ENCODE results near the gene MAGI1. TPM values are rescaled to one million over a fixed set of nuclear protein-coding genes. Genes with fewer than 3 reads are reported as not detected.

Gene MAGI1
- total RNA-seq, 1 experiment from 2014 or later: 38.6 TPM

- H4K20me1 ChIP-seq (ENCODE audit: insufficient read depth): no peaks in the 10 kb centered on the region
- intact Hi-C loops (cut with micrococcal nuclease): no loop called here
- TF ChIP-seq YY1 (IDR thresholded peaks at IDR 0.05; ENCODE audit: extremely low read depth, insufficient replicate concordance, low read depth, low read length): no peak
- TF ChIP-seq EZH2 (IDR thresholded peaks at IDR 0.05): no peak
- no peak for TF ChIP-seq EZH2phosphoT487 (IDR thresholded peaks at IDR 0.05; ENCODE audit: borderline replicate concordance)
- TF ChIP-seq, protein P1, sequence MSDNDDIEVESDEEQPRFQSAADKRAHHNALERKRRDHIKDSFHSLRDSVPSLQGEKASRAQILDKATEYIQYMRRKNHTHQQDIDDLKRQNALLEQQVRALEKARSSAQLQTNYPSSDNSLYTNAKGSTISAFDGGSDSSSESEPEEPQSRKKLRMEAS (IDR thresholded peaks at IDR 0.05): no peak
- no peak for TF ChIP-seq JUND (IDR thresholded peaks at IDR 0.05)
- TF ChIP-seq ZBTB33 (IDR thresholded peaks at IDR 0.05; ENCODE audit: extremely low read depth, insufficient replicate concordance, low read length): no peak
- no peaks in the 10 kb centered on the region; a peak in 1 of 4 replicates for H3K4me1 ChIP-seq (ENCODE audit: control insufficient read depth in 1 of 2, insufficient read depth in 2 of 2, low read length in 2 of 2)
- BruUV-seq (replicated peaks): no TSS peak
- no peak overlapping the region for H3K4me3 ChIP-seq (replicated peaks in 1 of 2; ENCODE audit: low read depth in 1 of 2, low read length in 2 of 2)
- no peak overlapping the region for H3K9ac ChIP-seq (ENCODE audit: low read length)
- DNase-seq (ENCODE audit: low read depth, low spot score): no peak
- ChIA-PET CTCF (no interaction called here), RAD21 (ENCODE audit: low non-redundant PET in 1 of 2, low total read pairs in 2 of 2, uncharacterized antibody in 2 of 2, unreplicated experiment in 2 of 2) (no interaction called here), POLR2A (no interaction called here)
- no peaks in the 10 kb centered on the region for H3K9me2 ChIP-seq (ENCODE audit: insufficient read depth)
- H3K36me3 ChIP-seq (ENCODE audit: control insufficient read depth in 1 of 2, insufficient read depth in 2 of 2, low read length in 2 of 2): no peaks in the 10 kb centered on the region
- no peak for ATAC-seq
- H3K79me2 ChIP-seq (ENCODE audit: insufficient read depth, low read length): no peaks in the 10 kb centered on the region
- H3K27ac ChIP-seq (ENCODE audit: low read depth, low read length): no peak overlapping the region
- H3K4me2 ChIP-seq (ENCODE audit: low read length): no peak overlapping the region
- H3K9me3 ChIP-seq (ENCODE audit: control insufficient read depth in 1 of 2, insufficient read depth in 1 of 2, low read depth in 1 of 2, low read length in 2 of 2): no peaks in the 10 kb centered on the region
- H2AFZ ChIP-seq (ENCODE audit: low read depth, low read length, poor library complexity, severe bottlenecking): no peak overlapping the region
- H3K27me3 ChIP-seq (ENCODE audit: insufficient read depth, low read length): no peaks in the 10 kb centered on the region
Measured at GRCh38 chr3:65880350-65880749, 158.4 kb downstream of the MAGI1 start.

DNA sequence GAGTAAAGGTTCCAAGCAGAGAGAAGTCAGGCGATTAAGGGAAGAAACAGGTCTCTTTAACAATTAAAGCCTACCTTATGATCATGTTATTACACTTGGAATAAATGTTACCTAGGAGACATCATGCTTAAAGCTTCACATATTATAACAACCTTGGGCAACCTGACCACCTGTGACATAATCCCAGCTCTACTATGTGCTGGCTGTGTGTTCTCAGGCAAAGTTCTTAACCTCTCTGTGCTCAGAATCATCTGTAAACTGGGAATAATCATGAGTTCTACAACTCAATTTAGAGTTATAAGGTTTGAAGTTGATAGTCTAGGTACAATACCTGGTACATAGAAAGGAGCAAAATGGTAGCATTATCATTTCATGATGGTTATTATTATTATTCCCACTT lies 159.3 kb downstream of the MAGI1 start:
- no peak for ATAC-seq
- Histone ChIP-seq H3K36me3 (ENCODE audit: control insufficient read depth in 1 of 2, insufficient read depth in 2 of 2, low read length in 2 of 2) (no peaks in the 10 kb centered on the region), H3K9ac (ENCODE audit: low read length) (no peak overlapping the region), H4K20me1 (ENCODE audit: insufficient read depth) (no peaks in the 10 kb centered on the region), H3K4me2 (ENCODE audit: low read length) (no peak overlapping the region), H3K4me1 (ENCODE audit: control insufficient read depth in 1 of 2, insufficient read depth in 2 of 2, low read length in 2 of 2) (no peaks in the 10 kb centered on the region; a peak in 1 of 4 replicates), H3K9me3 (ENCODE audit: control insufficient read depth in 1 of 2, insufficient read depth in 1 of 2, low read depth in 1 of 2, low read length in 2 of 2) (no peaks in the 10 kb centered on the region), H3K79me2 (ENCODE audit: insufficient read depth, low read length) (0 out of 2 replicates have a peak, but pooled peaks cover 2% of the 10 kb centered on the region), H2AFZ (ENCODE audit: low read depth, low read length, poor library complexity, severe bottlenecking) (no peak overlapping the region), H3K27me3 (ENCODE audit: insufficient read depth, low read length) (no peaks in the 10 kb centered on the region), H3K27ac (ENCODE audit: low read depth, low read length) (no peak overlapping the region), H3K9me2 (ENCODE audit: insufficient read depth) (no peaks in the 10 kb centered on the region), H3K4me3 (replicated peaks in 1 of 2; ENCODE audit: low read depth in 1 of 2, low read length in 2 of 2) (no peak overlapping the region)
- RAD21 ChIA-PET (ENCODE audit: low non-redundant PET in 1 of 2, low total read pairs in 2 of 2, uncharacterized antibody in 2 of 2, unreplicated experiment in 2 of 2): no interaction called here
- POLR2A ChIA-PET: no interaction called here
- DNase-seq (ENCODE audit: low read depth, low spot score): no peak
- CTCF ChIA-PET: no interaction called here
- no TSS peak for BruUV-seq (replicated peaks)
- intact Hi-C loops (cut with micrococcal nuclease): no loop called here
- no peak for TF ChIP-seq EGR1 (IDR thresholded peaks at IDR 0.05; ENCODE audit: low read depth)
- no peak for TF ChIP-seq SIN3A (IDR thresholded peaks at IDR 0.05; ENCODE audit: low read depth)
- TF ChIP-seq EZH2phosphoT487 (IDR thresholded peaks at IDR 0.05; ENCODE audit: borderline replicate concordance): no peak
- TF ChIP-seq ZFX (IDR thresholded peaks at IDR 0.05): no peak
- TF ChIP-seq ZBTB33 (IDR thresholded peaks at IDR 0.05; ENCODE audit: extremely low read depth, insufficient replicate concordance, low read length): no peak
- no peak for TF ChIP-seq RAD21 (IDR thresholded peaks at IDR 0.05; ENCODE audit: low read depth)
- no peak for TF ChIP-seq POLR2AphosphoS5 (IDR thresholded peaks at IDR 0.05; ENCODE audit: low read depth, low read length)
- TF ChIP-seq CBX3 (IDR thresholded peaks at IDR 0.05; ENCODE audit: low read depth): no peak
- TF ChIP-seq, protein P2, sequence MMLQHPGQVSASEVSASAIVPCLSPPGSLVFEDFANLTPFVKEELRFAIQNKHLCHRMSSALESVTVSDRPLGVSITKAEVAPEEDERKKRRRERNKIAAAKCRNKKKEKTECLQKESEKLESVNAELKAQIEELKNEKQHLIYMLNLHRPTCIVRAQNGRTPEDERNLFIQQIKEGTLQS (IDR thresholded peaks at IDR 0.05): no peak
- no peak for TF ChIP-seq EZH2 (IDR thresholded peaks at IDR 0.05)
- TF ChIP-seq, protein P3, sequence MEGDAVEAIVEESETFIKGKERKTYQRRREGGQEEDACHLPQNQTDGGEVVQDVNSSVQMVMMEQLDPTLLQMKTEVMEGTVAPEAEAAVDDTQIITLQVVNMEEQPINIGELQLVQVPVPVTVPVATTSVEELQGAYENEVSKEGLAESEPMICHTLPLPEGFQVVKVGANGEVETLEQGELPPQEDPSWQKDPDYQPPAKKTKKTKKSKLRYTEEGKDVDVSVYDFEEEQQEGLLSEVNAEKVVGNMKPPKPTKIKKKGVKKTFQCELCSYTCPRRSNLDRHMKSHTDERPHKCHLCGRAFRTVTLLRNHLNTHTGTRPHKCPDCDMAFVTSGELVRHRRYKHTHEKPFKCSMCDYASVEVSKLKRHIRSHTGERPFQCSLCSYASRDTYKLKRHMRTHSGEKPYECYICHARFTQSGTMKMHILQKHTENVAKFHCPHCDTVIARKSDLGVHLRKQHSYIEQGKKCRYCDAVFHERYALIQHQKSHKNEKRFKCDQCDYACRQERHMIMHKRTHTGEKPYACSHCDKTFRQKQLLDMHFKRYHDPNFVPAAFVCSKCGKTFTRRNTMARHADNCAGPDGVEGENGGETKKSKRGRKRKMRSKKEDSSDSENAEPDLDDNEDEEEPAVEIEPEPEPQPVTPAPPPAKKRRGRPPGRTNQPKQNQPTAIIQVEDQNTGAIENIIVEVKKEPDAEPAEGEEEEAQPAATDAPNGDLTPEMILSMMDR (IDR thresholded peaks at IDR 0.05 in 2 of 3, conservative IDR thresholded peaks at IDR 0.05 in 1 of 3; ENCODE audit: borderline replicate concordance in 1 of 3, insufficient read depth in 1 of 3, low read depth in 2 of 3, low read length in 2 of 3): no peak
